Stimulated activated CD8-positive, alpha-beta memory T cell treated with anti-CD3 and anti-CD28 coated beads, Interleukin-2, amount 100 ng/mL, for 48 hours (primary cell): ENCODE measurements around the gene ITGA5.
"Not testable (repeated sequence)": the region's sequence is repeated elsewhere in the genome, so short reads cannot be mapped to it uniquely, and the experiment has no call there.

Experiments used
- DNase-seq, 2 donors: peaks; one replicate each; pipeline ENCODE4 v3.0.0-alpha.2; 2020; ENCODE audit warnings: low read depth in 2 of 2

The ITGA5 gene

GRCh38 chr12:54371328-54372112 lies 47.5 kb downstream of the ITGA5 start:
- DNase-seq: no peak

GRCh38 chr12:54370171-54370730 lies 48.8 kb downstream of the ITGA5 start:
- no peak for DNase-seq

DNA sequence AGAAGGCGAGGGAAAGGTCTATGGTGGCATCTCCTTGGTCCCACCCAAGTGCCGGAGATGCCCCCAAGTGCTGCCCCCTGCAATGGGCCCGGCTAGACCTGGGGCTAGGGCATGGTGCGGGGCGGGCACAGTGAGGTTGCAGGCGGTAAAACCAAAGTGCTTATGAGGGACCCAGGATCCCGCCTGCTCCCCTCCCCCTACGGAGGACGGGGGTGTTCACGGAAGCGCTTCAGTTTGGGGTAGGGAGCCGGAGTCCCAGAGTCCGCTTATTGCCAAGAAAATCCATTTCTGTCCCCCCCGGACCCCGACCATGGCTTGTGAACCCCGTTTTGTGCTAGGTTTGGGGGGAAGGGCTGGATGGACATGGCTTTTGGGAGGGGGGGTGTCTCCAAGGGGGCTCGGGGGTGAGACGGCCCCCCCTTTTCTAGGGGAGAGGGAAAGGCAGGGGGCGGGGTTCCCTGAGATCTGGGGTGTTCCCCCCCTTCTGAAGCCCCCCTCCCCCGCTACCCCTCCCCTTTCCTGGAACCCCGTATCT lies 49.4 kb downstream of the ITGA5 start:
- no peak for DNase-seq

DNA sequence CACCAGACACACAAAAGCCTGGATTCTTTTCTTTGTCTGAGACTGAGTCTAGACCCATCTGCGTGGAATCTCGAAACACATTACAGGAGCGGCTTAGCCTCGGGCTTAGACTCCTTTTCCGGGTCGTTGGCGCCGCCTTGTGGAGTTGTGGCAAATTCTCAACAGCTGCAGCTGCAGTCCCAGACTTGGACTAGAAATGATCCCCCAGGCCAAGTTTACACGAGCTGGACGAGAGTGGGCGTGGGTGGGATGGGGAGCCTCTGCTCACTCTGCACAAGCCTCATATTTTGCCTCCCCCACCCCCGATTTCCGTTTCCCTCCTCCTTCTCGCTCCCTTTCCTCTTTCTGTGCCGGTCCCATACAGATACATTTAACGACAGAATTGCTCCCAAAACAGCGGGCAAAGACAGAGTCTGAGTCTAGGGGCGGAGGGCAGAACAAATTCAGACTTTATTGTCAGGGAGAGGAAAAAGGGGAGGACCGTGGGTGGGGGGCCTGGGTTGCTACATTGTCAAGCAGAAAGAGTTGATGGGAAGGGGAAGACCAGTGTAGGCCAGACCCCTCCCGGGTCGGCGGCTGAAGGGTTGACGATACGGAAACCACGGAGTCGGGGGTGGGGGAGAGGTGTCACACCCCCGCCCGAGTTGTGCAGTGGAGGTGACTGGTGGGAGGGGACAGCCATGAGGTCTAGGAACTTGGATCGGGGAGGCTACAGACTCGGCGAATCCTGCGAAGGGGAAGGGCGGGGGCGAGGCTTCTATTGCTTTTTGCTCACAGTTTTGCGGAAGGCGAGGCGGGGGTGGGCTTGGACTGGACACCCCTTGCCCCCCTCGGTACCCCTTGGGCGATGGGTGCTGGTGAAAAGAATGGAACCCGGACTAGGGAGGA lies 50.1 kb downstream of the ITGA5 start:
- peak; percentile 84 to 86 for DNase-seq

- DNase-seq: no peak
Measured at GRCh38 chr12:54368025-54368708, 50.9 kb downstream of the ITGA5 start.

DNA sequence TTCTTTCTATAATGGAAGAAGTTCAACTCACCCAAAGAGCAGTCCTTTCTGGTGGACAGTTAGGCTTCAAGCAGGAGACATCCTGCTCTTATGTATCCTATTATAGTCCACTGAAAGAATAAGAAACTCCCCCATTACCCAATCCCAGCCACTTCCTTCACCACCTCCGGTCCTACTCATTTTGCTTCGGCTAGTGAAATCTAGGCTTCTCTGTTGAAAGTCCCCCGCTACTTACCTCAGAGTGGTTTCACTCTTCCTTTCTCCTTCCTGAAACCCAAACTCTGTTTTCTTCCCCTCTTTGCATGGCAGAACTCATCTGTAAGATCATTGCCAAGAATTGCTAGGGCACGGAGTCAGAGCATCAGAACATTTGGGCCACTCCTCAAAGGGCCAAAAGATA lies 54.7 kb downstream of the ITGA5 start, which contains the start of gene GPR84:
Gene GPR84, minus strand, starts transcription at position 74 of the 400 bp plus-strand sequence. CDS start 635 bp downstream, outside the sequence.
- DNase-seq: no peak

DNA sequence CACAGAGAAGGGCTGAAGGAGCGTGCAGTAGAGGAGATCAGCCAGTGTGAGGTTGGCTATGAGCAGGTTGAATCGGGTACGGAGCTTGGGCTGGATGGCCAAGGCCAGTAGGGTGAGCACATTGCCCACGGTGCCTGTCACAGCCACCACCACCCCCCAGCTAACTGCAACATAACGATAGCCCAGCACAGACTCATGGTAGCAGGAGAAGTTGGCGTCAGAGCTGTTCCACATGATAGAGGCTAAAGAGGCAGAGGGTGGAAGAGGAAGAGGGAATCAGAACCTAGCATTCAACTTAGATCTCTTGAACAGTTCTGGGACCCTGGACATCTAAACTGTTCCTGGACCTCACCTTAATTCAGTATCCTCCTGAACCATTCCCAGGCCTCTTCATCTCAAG lies 55.4 kb downstream of the ITGA5 start:
- no peak for DNase-seq

- DNase-seq: no peak
Measured at GRCh38 chr12:54363047-54363446, 56.0 kb downstream of the ITGA5 start.

DNA sequence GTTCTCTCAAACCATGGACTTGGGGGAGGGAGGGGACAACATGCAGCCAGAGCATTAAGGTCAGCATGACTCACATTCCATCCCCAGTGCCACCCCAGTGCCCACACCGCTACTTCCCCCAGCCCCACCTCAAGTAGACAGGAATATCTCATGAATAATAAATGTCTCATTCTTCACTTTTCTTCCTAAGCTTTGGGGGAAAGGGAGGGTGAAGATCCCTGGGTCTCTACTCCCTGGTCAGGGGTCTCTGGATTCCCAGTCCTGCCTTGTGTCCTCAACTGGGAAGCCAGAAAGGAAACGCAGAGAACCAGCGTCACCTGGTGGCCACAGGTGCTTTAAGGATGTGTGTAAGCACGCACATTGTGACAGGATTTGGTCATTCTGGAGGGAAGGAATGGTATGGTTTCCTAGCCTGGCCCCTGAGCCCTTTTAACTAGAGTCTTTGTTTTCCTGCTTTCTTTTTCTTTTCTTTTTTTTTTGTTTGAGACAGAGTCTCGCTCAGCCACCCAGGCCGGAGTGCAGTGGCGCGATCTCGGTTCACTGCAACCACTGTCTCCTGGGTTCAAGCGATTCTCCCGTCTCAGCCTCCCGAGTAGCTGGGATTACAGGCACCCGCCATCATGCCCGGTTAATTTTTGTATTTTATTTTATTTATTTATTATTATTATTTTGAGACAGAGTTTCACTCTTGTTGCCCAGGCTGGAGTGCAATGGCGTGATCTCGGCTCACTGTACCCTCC lies 58.2 kb downstream of the ITGA5 start:
- peak; percentile 26 to 46 for DNase-seq

GRCh38 chr12:54359762-54360351 lies 59.2 kb downstream of the ITGA5 start:
- DNase-seq: no peak

DNA sequence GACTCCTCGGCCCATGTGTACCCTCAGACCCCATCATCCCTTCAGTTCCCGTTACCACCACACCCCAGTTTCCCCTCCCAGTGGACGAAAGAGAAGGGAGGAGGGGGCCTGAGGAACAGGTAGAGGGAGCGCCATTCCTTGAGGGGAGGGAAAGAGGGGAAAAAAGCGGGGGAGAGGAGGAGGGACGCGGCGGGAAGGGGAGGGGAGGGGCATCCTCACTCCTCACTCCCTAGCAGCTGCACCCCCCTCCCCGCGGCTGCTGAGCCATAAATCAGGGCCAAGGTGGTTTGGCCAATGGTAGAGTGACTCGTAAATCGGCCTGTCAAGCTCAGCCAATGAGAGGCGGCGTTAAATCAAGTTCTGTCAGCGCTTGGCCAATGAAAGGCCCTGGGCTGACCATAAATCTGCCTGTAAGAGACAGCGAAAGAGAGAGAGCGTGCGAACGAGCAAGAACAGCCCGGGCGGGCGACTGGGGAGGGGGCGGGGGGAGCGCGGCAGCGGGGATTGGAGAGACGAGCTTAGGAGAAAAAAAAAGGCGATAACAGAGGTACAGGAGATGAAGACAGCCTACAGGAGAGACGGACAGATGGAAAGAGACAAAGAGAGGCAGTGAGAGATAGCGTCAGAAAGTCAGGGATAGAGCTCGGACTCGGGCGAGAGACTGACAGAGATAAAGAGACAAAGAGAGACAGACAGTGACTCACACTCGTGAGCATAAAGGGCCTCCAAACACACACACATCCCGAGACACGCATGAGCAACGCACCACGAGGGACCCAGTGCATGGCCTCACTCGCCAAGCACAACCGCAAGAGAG lies 59.9 kb downstream of the ITGA5 start:
- DNase-seq: peak; percentile 73 to 85

DNA sequence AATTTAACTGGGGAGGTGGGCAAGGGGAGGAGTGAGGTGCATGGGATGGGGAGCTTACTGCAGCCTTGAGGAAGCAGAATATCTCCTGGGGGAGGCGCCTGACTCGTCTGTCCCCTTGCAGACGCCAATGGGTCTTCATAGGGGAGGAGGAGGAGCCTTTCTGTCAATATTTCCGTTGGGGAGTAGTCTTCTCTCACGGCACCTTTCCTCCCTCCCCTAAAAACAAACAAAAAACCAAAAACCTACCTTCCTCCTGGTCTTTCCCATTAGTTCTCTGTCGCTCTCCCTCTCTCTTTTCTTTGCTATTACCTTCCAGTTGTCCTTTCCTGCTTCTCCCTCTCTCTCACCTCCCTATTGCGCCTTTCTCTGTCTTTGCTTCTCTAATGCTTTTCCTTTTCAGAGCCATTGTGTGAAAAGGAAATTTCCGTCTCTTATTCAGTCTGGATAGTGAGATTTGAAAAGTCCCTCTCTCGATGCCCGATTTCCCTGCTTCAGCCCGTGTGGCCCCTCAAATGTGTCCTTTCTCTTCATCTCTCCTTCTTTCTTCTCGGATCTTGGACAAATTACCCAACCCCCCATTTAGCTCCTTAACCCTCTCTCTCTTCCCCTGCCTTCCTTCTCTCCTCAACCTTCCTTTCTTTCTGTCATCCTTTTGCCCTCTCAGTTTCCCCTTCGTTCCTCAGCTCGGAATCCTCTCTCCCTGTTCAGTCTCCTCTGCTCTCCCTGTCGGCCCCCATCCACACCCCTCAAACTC lies 60.7 kb downstream of the ITGA5 start:
- no peak for DNase-seq

GRCh38 chr12:54357506-54358190 lies 61.4 kb downstream of the ITGA5 start:
- DNase-seq: no peak

GRCh38 chr12:54356951-54357356 lies 62.1 kb downstream of the ITGA5 start:
- DNase-seq: no peak

- DNase-seq: no peak
Measured at GRCh38 chr12:54356228-54356627, 62.8 kb downstream of the ITGA5 start.

DNA sequence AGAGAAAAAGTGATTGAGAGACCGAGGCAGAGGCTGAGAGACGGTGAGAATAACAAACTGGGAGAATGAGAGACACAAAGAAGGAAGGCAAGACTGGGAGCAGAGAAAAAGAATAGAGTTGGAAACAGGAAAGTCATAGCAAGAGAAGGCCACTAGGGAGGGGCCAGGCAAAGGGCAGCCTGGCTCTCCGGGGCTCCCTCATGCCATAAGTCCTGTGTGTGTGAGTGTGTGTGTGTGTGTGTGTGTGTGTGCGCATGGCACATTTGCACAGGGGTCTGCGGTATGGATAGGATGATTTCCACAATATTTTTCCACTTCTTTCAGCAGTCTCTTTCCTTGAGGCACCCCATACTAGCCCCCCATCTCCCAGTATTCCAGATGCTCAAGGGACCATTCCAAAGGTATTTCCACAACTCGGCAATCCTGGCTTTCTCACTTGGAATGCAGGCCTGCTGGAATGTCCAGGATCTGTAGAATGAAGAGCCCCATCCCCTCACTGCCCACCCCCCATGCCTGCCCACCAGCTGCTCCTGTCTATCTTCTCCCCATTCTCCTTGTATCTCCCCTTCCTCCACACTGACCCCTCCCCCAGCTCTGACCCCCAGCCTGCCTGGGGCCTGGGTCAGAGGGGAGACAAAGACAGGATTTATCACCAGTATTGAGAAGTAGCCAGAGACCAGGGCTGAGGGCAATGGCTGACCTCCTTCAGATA lies 63.8 kb downstream of the ITGA5 start:
- no peak for DNase-seq

DNA sequence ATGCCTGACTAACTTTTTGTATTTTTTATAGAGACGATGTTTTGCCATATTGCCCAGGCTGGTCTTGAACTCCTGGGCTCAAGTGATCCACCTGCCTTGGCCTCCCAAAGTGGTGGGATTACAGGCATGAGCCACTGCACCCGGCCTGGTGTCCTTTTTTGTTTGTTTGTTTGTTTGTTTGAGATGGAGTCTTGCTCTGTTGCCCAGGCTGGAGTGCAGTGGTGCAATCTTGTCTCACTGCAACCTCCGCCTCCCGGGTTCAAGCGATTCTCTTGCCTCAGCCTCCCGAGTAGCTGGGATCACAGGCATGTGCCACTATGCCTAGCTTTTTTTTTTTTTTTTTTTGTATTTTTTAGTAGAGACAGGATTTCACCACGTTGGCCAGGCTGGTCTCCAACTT lies 64.8 kb downstream of the ITGA5 start:
- DNase-seq: not testable (repeated sequence)
